Measurements from ENCODE around the gene CCDC54.

- TF ChIP-seq CTCF (conservative IDR thresholded peaks at IDR 0.05 in 1 of 2, IDR thresholded peaks at IDR 0.05 in 1 of 2; ENCODE audit: extremely low read depth in 1 of 2, insufficient read depth in 1 of 2, low read depth in 1 of 2, low read length in 2 of 2) (no peak), EZH2 (IDR thresholded peaks at IDR 0.05; ENCODE audit: borderline replicate concordance, low read length) (no peak)
Observed at GRCh38 chr3:107425033-107425432, 47.8 kb downstream of the CCDC54 start.
